SK-N-MC (cell line): ENCODE data around the gene FALEC.

Source experiments
- EZH2 ChIP-seq: fragments of 200-600 bp; sonication (generic); IDR thresholded peaks from one replicate; pipeline ENCODE4 v1.6.1; 2017; ENCODE audit warnings: antibody characterized with exemption
- POLR2AphosphoS5 ChIP-seq: IDR thresholded peaks from 2 replicates; pipeline ENCODE4 v1.6.1; 2012; ENCODE audit warnings: mild to moderate bottlenecking, low read depth, low read length, borderline replicate concordance

- TF ChIP-seq EZH2 (no peak), POLR2AphosphoS5 (no peak)
Measured at GRCh38 chr1:150562446-150563339, 47.1 kb downstream of the FALEC start.
